Stimulated activated naive B cell treated with anti-CD40 and anti-IgM and Interleukin-4, amounts not matched to agents 10 μg/mL and 1 μg/mL and 100 μg/mL, for 72 hours (primary cell): ENCODE results near the gene KAZN.

Experiments
- ATAC-seq, 2 donors: fragments of 150-1000 bp; cut with Tn5 transposase; replicated peaks; 2 replicates each; pipeline ENCODE4 v1.10.0; 2021; ENCODE audit warnings: moderate library complexity in 1 of 2
- DNase-seq: peaks from one replicate; pipeline ENCODE4 v3.0.0; 2021
- H3K27ac Mint-ChIP-seq: one replicate; pipeline ENCODE4 v1.8.0; 2022; ENCODE audit warnings: mild to moderate bottlenecking, mixed read lengths
- H3K27me3 Mint-ChIP-seq, 2 donors: one replicate each; pipeline ENCODE4 v1.8.0; 2022; ENCODE audit warnings: mixed read lengths in 2 of 2
- H3K36me3 Mint-ChIP-seq, 2 donors: one replicate each; pipeline ENCODE4 v1.8.0; 2022; ENCODE audit warnings: mixed read lengths in 2 of 2, mild to moderate bottlenecking in 1 of 2
- H3K4me1 Mint-ChIP-seq, 2 donors: one replicate each; pipeline ENCODE4 v1.8.0; 2022; ENCODE audit warnings: mixed read lengths in 2 of 2, mild to moderate bottlenecking in 1 of 2
- H3K4me3 Mint-ChIP-seq, 2 donors: one replicate each; pipeline ENCODE4 v1.8.0; 2022; ENCODE audit warnings: mild to moderate bottlenecking in 2 of 2, mixed read lengths in 2 of 2, moderate library complexity in 1 of 2
- H3K9me3 Mint-ChIP-seq, 2 donors: one replicate each; pipeline ENCODE4 v1.8.0; 2022; ENCODE audit warnings: mixed read lengths in 2 of 2, mild to moderate bottlenecking in 1 of 2

KAZN gene

GRCh38 chr1:14945132-14946010, 346.9 kb downstream of the KAZN start:
- no peak overlapping the region for H3K4me3 Mint-ChIP-seq
- H3K36me3 Mint-ChIP-seq: no peaks in the 10 kb centered on the region
- no peaks in the 10 kb centered on the region for H3K4me1 Mint-ChIP-seq
- H3K27ac Mint-ChIP-seq: no peak overlapping the region
- DNase-seq (no peak), ATAC-seq (no peak)
- no peaks in the 10 kb centered on the region for H3K9me3 Mint-ChIP-seq
- peaks cover 0 to 5% of the 10 kb centered on the region in 2 donors for H3K27me3 Mint-ChIP-seq

DNA sequence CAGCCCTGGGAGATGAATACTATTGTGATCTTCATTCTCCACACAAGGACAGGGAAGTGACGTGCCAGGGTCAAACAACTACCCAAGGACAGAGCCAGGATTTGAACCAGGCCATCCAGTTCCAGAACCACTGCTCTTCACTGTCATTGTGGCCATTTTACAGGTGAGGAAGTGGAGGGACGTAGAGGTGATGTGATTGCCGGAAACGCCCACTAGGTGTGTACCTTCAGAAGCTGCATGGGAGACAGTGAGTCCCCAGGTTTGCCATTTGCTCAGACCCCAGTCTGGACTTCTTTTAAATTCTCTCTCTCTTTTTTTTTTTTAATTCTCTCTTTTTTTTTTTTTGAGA, 347.5 kb downstream of the KAZN start:
- H3K27ac Mint-ChIP-seq: no peak overlapping the region
- H3K27me3 Mint-ChIP-seq: no peaks in the 10 kb centered on the region

GRCh38 chr1:14946684-14947238, 348.3 kb downstream of the KAZN start:
- no peaks in the 10 kb centered on the region for H3K9me3 Mint-ChIP-seq
- H3K36me3 Mint-ChIP-seq: no peaks in the 10 kb centered on the region
- H3K4me3 Mint-ChIP-seq: no peak overlapping the region
- no peak overlapping the region for H3K27ac Mint-ChIP-seq
- ATAC-seq: no peak
- H3K27me3 Mint-ChIP-seq: no peaks in the 10 kb centered on the region
- DNase-seq: no peak
- no peaks in the 10 kb centered on the region for H3K4me1 Mint-ChIP-seq

More for the DNA sequence above, 347.5 kb downstream of the KAZN start:
- ATAC-seq: no peak
- no peak overlapping the region for H3K4me3 Mint-ChIP-seq
- H3K9me3 Mint-ChIP-seq: no peaks in the 10 kb centered on the region
- no peaks in the 10 kb centered on the region for H3K36me3 Mint-ChIP-seq
- DNase-seq: no peak
- H3K4me1 Mint-ChIP-seq: no peaks in the 10 kb centered on the region

- Mint-ChIP-seq H3K36me3 (no peaks in the 10 kb centered on the region), H3K27ac (no peak overlapping the region)
- ATAC-seq: no peak
Observed at GRCh38 chr1:14947421-14947820, 348.9 kb downstream of the KAZN start.

DNA sequence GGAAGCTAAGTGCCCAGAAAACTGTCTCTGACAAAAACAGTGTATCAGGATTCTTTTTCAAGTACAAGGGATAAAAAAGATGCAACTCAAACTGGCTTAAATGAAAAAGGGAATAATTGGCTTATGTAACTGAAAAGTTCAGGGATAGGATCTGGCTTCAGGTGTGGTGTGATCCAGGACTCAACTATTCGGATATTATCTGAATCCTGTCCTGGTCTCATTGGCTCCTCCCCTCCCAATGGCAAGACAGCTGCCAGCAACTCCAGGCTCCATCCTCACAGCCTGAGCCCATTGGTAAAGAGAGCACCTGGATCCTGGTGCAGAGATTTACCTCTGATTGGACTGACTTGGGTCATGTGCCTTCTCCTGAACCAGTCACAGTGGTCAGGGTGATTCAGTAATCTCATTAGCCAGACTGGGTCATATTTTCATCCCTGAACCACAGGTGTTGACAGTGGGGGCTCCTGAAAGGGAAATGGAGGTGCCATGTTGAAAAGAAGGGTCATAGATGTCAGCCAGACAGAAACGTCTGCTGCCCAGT, 349.7 kb downstream of the KAZN start:
- no peaks in the 10 kb centered on the region for H3K27me3 Mint-ChIP-seq
- no peaks in the 10 kb centered on the region for H3K36me3 Mint-ChIP-seq
- H3K4me3 Mint-ChIP-seq: no peak overlapping the region
- H3K27ac Mint-ChIP-seq: no peak overlapping the region
- no peaks in the 10 kb centered on the region for H3K9me3 Mint-ChIP-seq
- DNase-seq (no peak), ATAC-seq (no peak)
- H3K4me1 Mint-ChIP-seq: no peaks in the 10 kb centered on the region

More at GRCh38 chr1:14947421-14947820, 348.9 kb downstream of the KAZN start:
- H3K4me3 Mint-ChIP-seq: no peak overlapping the region
- no peaks in the 10 kb centered on the region for H3K9me3 Mint-ChIP-seq
- no peak for DNase-seq
- no peaks in the 10 kb centered on the region for H3K27me3 Mint-ChIP-seq
- H3K4me1 Mint-ChIP-seq: no peaks in the 10 kb centered on the region

DNA sequence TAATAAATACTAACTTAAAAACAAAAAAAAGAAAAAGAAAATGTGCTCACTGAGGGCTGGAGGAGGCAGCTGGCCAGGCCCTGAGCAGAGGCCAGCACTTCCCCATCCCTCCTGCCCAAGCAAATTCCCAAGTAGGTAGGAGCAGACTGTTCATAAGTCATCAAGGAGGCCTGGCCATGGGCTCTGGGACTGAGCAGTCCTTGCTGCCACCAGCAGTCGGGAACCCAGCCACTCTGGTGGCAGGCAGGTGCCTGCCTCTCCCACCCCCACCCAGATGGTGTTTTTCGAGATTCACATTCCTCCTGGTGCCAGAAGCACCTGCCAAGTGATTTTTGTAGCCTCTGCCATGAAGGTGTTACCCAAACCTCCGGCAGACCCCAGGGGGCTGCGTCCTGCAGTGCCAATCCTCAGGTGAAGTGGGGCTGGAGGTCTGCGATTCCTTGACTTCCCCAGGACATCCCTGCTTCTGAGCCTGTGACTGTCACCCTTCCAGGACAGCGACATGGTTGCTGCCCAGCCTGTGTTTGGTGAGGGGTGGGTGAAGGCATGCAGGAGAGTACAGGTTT, 350.9 kb downstream of the KAZN start:
- Mint-ChIP-seq H3K27me3 (no peaks in the 10 kb centered on the region), H3K4me3 (no peak overlapping the region), H3K9me3 (no peaks in the 10 kb centered on the region), H3K27ac (no peak overlapping the region), H3K4me1 (no peaks in the 10 kb centered on the region), H3K36me3 (no peaks in the 10 kb centered on the region)
- no peak for ATAC-seq
- no peak for DNase-seq

GRCh38 chr1:14949836-14950713, 351.6 kb downstream of the KAZN start:
- H3K9me3 Mint-ChIP-seq: no peaks in the 10 kb centered on the region
- H3K36me3 Mint-ChIP-seq: no peaks in the 10 kb centered on the region
- H3K27me3 Mint-ChIP-seq: no peaks in the 10 kb centered on the region
- no peak overlapping the region for H3K27ac Mint-ChIP-seq
- no peaks in the 10 kb centered on the region for H3K4me1 Mint-ChIP-seq
- DNase-seq: no peak
- no peak overlapping the region for H3K4me3 Mint-ChIP-seq
- ATAC-seq: no peak

DNA sequence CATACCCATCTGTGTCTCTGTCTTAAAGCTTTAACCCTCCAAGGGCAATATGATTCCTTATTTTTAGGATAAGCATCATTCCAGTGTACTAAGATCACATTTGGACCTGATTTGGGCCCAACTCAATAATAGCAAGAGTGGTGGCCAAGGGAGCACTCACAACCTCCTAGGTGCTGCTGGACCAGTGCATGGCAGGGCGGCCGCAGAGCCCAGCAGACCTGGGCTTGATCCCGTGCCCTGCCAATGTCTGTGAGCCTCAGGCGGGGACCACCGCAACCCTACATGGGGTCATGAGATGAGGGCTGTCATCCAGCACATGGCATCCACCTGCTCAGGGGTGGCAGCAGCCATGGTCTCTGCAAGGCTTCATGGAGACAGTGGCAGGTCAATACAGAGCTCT, 353.3 kb downstream of the KAZN start:
- ATAC-seq (no peak), DNase-seq (no peak)
- H3K4me1 Mint-ChIP-seq: no peaks in the 10 kb centered on the region
- no peak overlapping the region for H3K4me3 Mint-ChIP-seq
- H3K27me3 Mint-ChIP-seq: no peaks in the 10 kb centered on the region
- H3K9me3 Mint-ChIP-seq: no peaks in the 10 kb centered on the region
- no peaks in the 10 kb centered on the region for H3K36me3 Mint-ChIP-seq
- no peak overlapping the region for H3K27ac Mint-ChIP-seq

- ATAC-seq: no peak
- no peak overlapping the region for H3K27ac Mint-ChIP-seq
- no peaks in the 10 kb centered on the region for H3K27me3 Mint-ChIP-seq
- no peaks in the 10 kb centered on the region for H3K4me1 Mint-ChIP-seq
- no peak for DNase-seq
- H3K36me3 Mint-ChIP-seq: no peaks in the 10 kb centered on the region
- H3K9me3 Mint-ChIP-seq: no peaks in the 10 kb centered on the region
- no peak overlapping the region for H3K4me3 Mint-ChIP-seq
Observed at GRCh38 chr1:14952626-14953314, 354.3 kb downstream of the KAZN start.

GRCh38 chr1:14954210-14954609, 355.7 kb downstream of the KAZN start:
- Mint-ChIP-seq H3K9me3 (no peaks in the 10 kb centered on the region), H3K36me3 (no peaks in the 10 kb centered on the region), H3K27ac (no peak overlapping the region), H3K4me3 (no peak overlapping the region), H3K27me3 (no peaks in the 10 kb centered on the region), H3K4me1 (no peaks in the 10 kb centered on the region)
- ATAC-seq (no peak), DNase-seq (no peak)

- H3K27ac Mint-ChIP-seq: no peak overlapping the region
Observed at GRCh38 chr1:14954930-14955329, 356.4 kb downstream of the KAZN start.

DNA sequence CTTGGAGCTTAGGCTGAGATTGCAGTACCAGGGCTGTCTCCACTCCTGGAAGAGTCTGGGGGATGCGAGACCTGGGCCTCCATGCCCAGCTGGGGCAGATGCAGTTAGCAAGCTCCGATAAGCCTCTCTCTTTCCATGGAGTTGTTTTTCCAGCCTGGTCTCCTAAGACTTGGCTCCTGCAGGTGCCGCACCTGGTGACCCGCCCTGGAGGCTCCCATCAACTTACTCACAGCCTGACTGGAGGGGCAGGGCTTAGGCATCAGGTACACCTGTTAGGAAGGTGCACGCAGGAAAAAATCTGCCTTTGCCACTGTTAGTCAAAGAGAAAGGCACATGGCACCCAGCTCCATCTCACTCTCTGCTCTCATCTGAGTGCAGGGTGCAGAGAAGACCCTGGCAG, 356.9 kb downstream of the KAZN start:
- DNase-seq (no peak), ATAC-seq (no peak)
- no peak overlapping the region for H3K27ac Mint-ChIP-seq
- no peak overlapping the region for H3K4me3 Mint-ChIP-seq
- no peaks in the 10 kb centered on the region for H3K36me3 Mint-ChIP-seq
- no peaks in the 10 kb centered on the region for H3K4me1 Mint-ChIP-seq
- H3K27me3 Mint-ChIP-seq: no peaks in the 10 kb centered on the region
- H3K9me3 Mint-ChIP-seq: no peaks in the 10 kb centered on the region

More at GRCh38 chr1:14954930-14955329, 356.4 kb downstream of the KAZN start:
- no peak for DNase-seq
- Mint-ChIP-seq H3K4me1 (no peaks in the 10 kb centered on the region), H3K4me3 (no peak overlapping the region), H3K36me3 (no peaks in the 10 kb centered on the region), H3K27me3 (no peaks in the 10 kb centered on the region), H3K9me3 (no peaks in the 10 kb centered on the region)
- no peak for ATAC-seq

GRCh38 chr1:14955976-14956375, 357.5 kb downstream of the KAZN start:
- no peaks in the 10 kb centered on the region for H3K27me3 Mint-ChIP-seq
- no peaks in the 10 kb centered on the region for H3K4me1 Mint-ChIP-seq
- H3K27ac Mint-ChIP-seq: no peak overlapping the region
- H3K36me3 Mint-ChIP-seq: no peaks in the 10 kb centered on the region
- ATAC-seq (no peak), DNase-seq (no peak)
- H3K9me3 Mint-ChIP-seq: no peaks in the 10 kb centered on the region
- H3K4me3 Mint-ChIP-seq: no peak overlapping the region
